HCT116 (cell line): ENCODE results near the gene ZNF367. TPM values are rescaled to one million over a fixed set of nuclear protein-coding genes. Genes with fewer than 3 reads are reported as not detected.

Experiments
- ATAC-seq: fragments of 200-7000 bp; cut with Tn5 transposase; 2 replicates; pipeline ENCODE4 v1.9.1; 2020; ENCODE audit warnings: mild to moderate bottlenecking, moderate library complexity
- BruUV-seq: library from RNA; stranded (reverse); fragments of 400-500 nt; replicated peaks from 2 replicates; lab custom pipeline; 2021; lab: Mats Ljungman, UMichigan
- CTCF ChIA-PET: fragments of 300-600 bp; sonication (Branson Sonifier 250); formaldehyde crosslinking; loops from one replicate; lab custom pipeline; 2021; ENCODE audit warnings: antibody characterized with exemption; lab: Charles Lee
- POLR2A ChIA-PET: fragments of 300-600, 350-600 bp; sonication (Branson Sonifier 250); formaldehyde crosslinking; loops from one replicate; lab custom pipeline; 2021; ENCODE audit warnings: antibody characterized with exemption; lab: Charles Lee
- RAD21 ChIA-PET, 2 experiments: fragments of 300-600 bp; sonication (Branson Sonifier 250); formaldehyde crosslinking; loops; one replicate each; lab custom pipeline; 2023; ENCODE audit warnings: low total read pairs in 2 of 2; ENCODE audit not compliant: uncharacterized antibody in 2 of 2, unreplicated experiment in 2 of 2, low non-redundant PET in 1 of 2; lab: Charles Lee
- DNase-seq: peaks from one replicate; pipeline ENCODE4 v3.0.0-alpha.2; 2010; ENCODE audit warnings: low read depth, low spot score
- H2AFZ ChIP-seq: fragments of 200-600 bp; shearing (Covaris generic), sonication (generic); 2 replicates; pipeline ENCODE4 v1.6.1; 2017; ENCODE audit warnings: low read depth, mixed run types, mixed read lengths, antibody characterized with exemption, low read length; ENCODE audit not compliant: poor library complexity, severe bottlenecking
- H3K27ac ChIP-seq: 2 replicates; pipeline ENCODE4 v1.5.1; 2012; ENCODE audit warnings: low read depth, low read length
- H3K27me3 ChIP-seq: fragments of 200-600 bp; sonication (generic); 2 replicates; pipeline ENCODE4 v1.6.1; 2016; ENCODE audit warnings: mixed run types, low read length, mixed read lengths; ENCODE audit not compliant: insufficient read depth
- H3K36me3 ChIP-seq, 2 experiments: fragments of 200-500 bp in 1 of 2; fragments of 200-600 bp in 1 of 2; sonication (Bioruptor generic) in 1 of 2; sonication (generic) in 1 of 2; 2 replicates each; pipeline versions ENCODE4 v1.5.1 to v1.6.1; 2014 to 2016; ENCODE audit warnings: low read length in 2 of 2, inconsistent platforms in 1 of 2, mixed read lengths in 1 of 2, mixed run types in 1 of 2; ENCODE audit not compliant: insufficient read depth in 2 of 2, control insufficient read depth in 1 of 2
- H3K4me1 ChIP-seq, 2 experiments: fragments of 200-600 bp in 1 of 2; sonication (generic) in 1 of 2; 2 replicates each; pipeline versions ENCODE4 v1.5.1 to v1.6.1; 2012 to 2017; ENCODE audit warnings: low read length in 2 of 2, inconsistent platforms in 1 of 2, mild to moderate bottlenecking in 1 of 2, mixed read lengths in 1 of 2, mixed run types in 1 of 2, moderate library complexity in 1 of 2; ENCODE audit not compliant: insufficient read depth in 2 of 2, control insufficient read depth in 1 of 2
- H3K4me2 ChIP-seq: fragments of 200-600 bp; sonication (generic); 2 replicates; pipeline ENCODE4 v1.6.1; 2017; ENCODE audit warnings: mixed run types, low read length, mixed read lengths
- H3K4me3 ChIP-seq, 2 experiments: fragments of 200-600 bp in 1 of 2; sonication (generic) in 1 of 2; replicated peaks in 1 of 2; 2 replicates each; pipeline ENCODE4 v1.5.1; 2011 to 2016; ENCODE audit warnings: low read length in 2 of 2, control low read depth in 1 of 2, low read depth in 1 of 2, mild to moderate bottlenecking in 1 of 2, mixed read lengths in 1 of 2, mixed run types in 1 of 2
- H3K79me2 ChIP-seq: fragments of 200-600 bp; sonication (generic); 2 replicates; pipeline ENCODE4 v1.6.1; 2017; ENCODE audit warnings: mild to moderate bottlenecking, mixed run types, low read length, moderate library complexity, mixed read lengths; ENCODE audit not compliant: insufficient read depth
- H3K9ac ChIP-seq: fragments of 200-600 bp; sonication (generic); 2 replicates; pipeline ENCODE4 v1.6.1; 2016; ENCODE audit warnings: low read length, mixed read lengths
- H3K9me2 ChIP-seq: fragments of 200-600 bp; sonication (generic), shearing (Covaris generic); 2 replicates; pipeline ENCODE4 v1.6.1; 2017; ENCODE audit warnings: mixed run types, mild to moderate bottlenecking, moderate library complexity; ENCODE audit not compliant: insufficient read depth
- H3K9me3 ChIP-seq, 2 experiments: fragments of 200-500 bp in 1 of 2; fragments of 200-600 bp in 1 of 2; sonication (Bioruptor generic) in 1 of 2; sonication (generic) in 1 of 2; 2 replicates each; pipeline ENCODE4 v1.6.1; 2014 to 2017; ENCODE audit warnings: low read length in 2 of 2, mixed read lengths in 2 of 2, inconsistent platforms in 1 of 2, low read depth in 1 of 2, mild to moderate bottlenecking in 1 of 2, mixed run types in 1 of 2, moderate library complexity in 1 of 2; ENCODE audit not compliant: control insufficient read depth in 1 of 2, insufficient read depth in 1 of 2
- H4K20me1 ChIP-seq: fragments of 200-600 bp; sonication (generic), shearing (Covaris generic); 2 replicates; pipeline ENCODE4 v1.6.1; 2017; ENCODE audit warnings: mixed run types, mild to moderate bottlenecking, moderate library complexity; ENCODE audit not compliant: insufficient read depth
- CBX3 ChIP-seq: IDR thresholded peaks from 2 replicates; pipeline ENCODE4 v1.6.1; 2012; ENCODE audit warnings: low read depth
- CEBPB ChIP-seq: IDR thresholded peaks from 2 replicates; pipeline ENCODE4 v1.6.1; 2012; ENCODE audit warnings: low read depth
- EGR1 ChIP-seq: IDR thresholded peaks from 2 replicates; pipeline ENCODE4 v1.6.1; 2012; ENCODE audit warnings: low read depth
- ELF1 ChIP-seq: IDR thresholded peaks from 2 replicates; pipeline ENCODE4 v1.6.1; 2012; ENCODE audit warnings: low read depth, borderline replicate concordance
- EZH2 ChIP-seq: fragments of 200-600 bp; sonication (generic); IDR thresholded peaks from 2 replicates; pipeline ENCODE4 v1.6.1; 2017; ENCODE audit warnings: antibody characterized with exemption, mixed run types
- EZH2phosphoT487 ChIP-seq: fragments of 200-600 bp; IDR thresholded peaks from 2 replicates; pipeline ENCODE4 v1.6.1; 2018; ENCODE audit warnings: antibody characterized with exemption, borderline replicate concordance
- JUND ChIP-seq: IDR thresholded peaks from 2 replicates; pipeline ENCODE4 v1.6.1; 2012
- POLR2A ChIP-seq: IDR thresholded peaks from 2 replicates; pipeline ENCODE4 v1.7.0; 2011; ENCODE audit warnings: borderline replicate concordance; ENCODE audit not compliant: insufficient read depth, insufficient read length; ENCODE audit errors: extremely low read depth
- POLR2AphosphoS5 ChIP-seq: IDR thresholded peaks from 2 replicates; pipeline ENCODE4 v1.6.1; 2011; ENCODE audit warnings: mild to moderate bottlenecking, low read depth, low read length, moderate library complexity
- RAD21 ChIP-seq: IDR thresholded peaks from 2 replicates; pipeline ENCODE4 v1.6.1; 2012; ENCODE audit warnings: low read depth, mild to moderate bottlenecking
- SIN3A ChIP-seq: IDR thresholded peaks from 2 replicates; pipeline ENCODE4 v1.6.1; 2012; ENCODE audit warnings: low read depth
- SP1 ChIP-seq: IDR thresholded peaks from 2 replicates; pipeline ENCODE4 v1.6.1; 2012; ENCODE audit warnings: low read depth
- SRF ChIP-seq: IDR thresholded peaks from 2 replicates; pipeline ENCODE4 v1.6.1; 2012; ENCODE audit warnings: low read depth
- TCF7L2 ChIP-seq: IDR thresholded peaks from 2 replicates; pipeline ENCODE4 v1.7.0; 2011; ENCODE audit warnings: borderline replicate concordance, inconsistent platforms; ENCODE audit not compliant: insufficient read depth, insufficient read length; ENCODE audit errors: extremely low read depth
- ZFX ChIP-seq: fragments of 450-650 bp; IDR thresholded peaks from 2 replicates; pipeline ENCODE4 v1.6.1; 2017
- ZNF274 ChIP-seq: fragments of 200-500 bp; sonication (Bioruptor generic); IDR thresholded peaks from 2 replicates; pipeline ENCODE4 v1.6.1; 2014; ENCODE audit warnings: mild to moderate bottlenecking, low read depth, low read length, inconsistent platforms
- intact Hi-C: fragments of 100-400 bp; cut with micrococcal nuclease; formaldehyde crosslinking; loops from 2 replicates; pipeline ENCODE4 v1.10.0; 2022
- total RNA-seq: library from RNA; stranded (reverse); gene quantifications from one replicate; pipeline ENCODE4 v1.2.1, GENCODE V29; 2021; ENCODE audit not compliant: unreplicated experiment
- TF ChIP-seq, protein P1 (sequence below), 3 experiments: fragments of 200-600 bp in 1 of 3; sonication (generic) in 1 of 3; IDR thresholded peaks in 2 of 3; conservative IDR thresholded peaks in 1 of 3; 2 replicates each; pipeline ENCODE4 v1.5.1; 2012 to 2017; ENCODE audit warnings: low read depth in 2 of 3, low read length in 2 of 3, antibody characterized with exemption in 1 of 3, borderline replicate concordance in 1 of 3, control low read depth in 1 of 3, mild to moderate bottlenecking in 1 of 3, mixed read lengths in 1 of 3, mixed run types in 1 of 3, moderate library complexity in 1 of 3; ENCODE audit not compliant: insufficient read depth in 1 of 3
- TF ChIP-seq, protein P2 (sequence below): IDR thresholded peaks from 2 replicates; pipeline ENCODE4 v1.6.1; 2012
- TF ChIP-seq, protein P3 (sequence below): IDR thresholded peaks from 2 replicates; pipeline ENCODE4 v1.6.1; 2012; ENCODE audit warnings: low read depth
- TF ChIP-seq, protein P4 (sequence below): IDR thresholded peaks from 2 replicates; pipeline ENCODE4 v1.6.1; 2011; ENCODE audit warnings: mild to moderate bottlenecking, low read length, moderate library complexity; ENCODE audit not compliant: insufficient replicate concordance; ENCODE audit errors: extremely low read depth

ZNF367 gene
- total RNA-seq, 1 experiment from 2014 or later, result 18.1 TPM

DNA sequence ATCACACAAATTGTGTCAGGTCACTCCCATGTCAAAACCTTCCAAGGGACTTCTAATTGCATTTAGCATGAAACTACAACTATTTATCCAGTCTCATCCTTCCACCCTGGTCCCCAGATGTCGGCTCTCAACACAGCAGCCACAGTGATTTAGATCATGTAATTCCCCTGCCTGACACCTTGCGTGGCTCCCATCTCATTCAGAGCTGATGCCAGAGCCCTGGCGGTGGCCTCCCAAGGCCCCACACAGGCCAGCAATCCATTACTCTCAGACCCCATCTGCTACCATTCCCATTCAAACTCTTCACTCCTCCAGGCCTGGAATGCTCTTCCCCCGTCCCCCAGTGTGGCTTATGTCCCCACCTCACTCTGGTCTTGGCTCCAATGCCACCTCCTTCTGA is 37.0 kb downstream of the ZNF367 start:
- H3K79me2 ChIP-seq, result peaks cover 36% of the 10 kb centered on the region
- no peaks in the 10 kb centered on the region for H3K27me3 ChIP-seq
- TF ChIP-seq ZNF274, result no peak
- no peak for TF ChIP-seq ZFX
- no peak for TF ChIP-seq SP1
- no peak for TF ChIP-seq POLR2AphosphoS5
- no peak for TF ChIP-seq CEBPB
- TF ChIP-seq EZH2, result no peak
- no peak for TF ChIP-seq SIN3A
- TF ChIP-seq, protein P1, sequence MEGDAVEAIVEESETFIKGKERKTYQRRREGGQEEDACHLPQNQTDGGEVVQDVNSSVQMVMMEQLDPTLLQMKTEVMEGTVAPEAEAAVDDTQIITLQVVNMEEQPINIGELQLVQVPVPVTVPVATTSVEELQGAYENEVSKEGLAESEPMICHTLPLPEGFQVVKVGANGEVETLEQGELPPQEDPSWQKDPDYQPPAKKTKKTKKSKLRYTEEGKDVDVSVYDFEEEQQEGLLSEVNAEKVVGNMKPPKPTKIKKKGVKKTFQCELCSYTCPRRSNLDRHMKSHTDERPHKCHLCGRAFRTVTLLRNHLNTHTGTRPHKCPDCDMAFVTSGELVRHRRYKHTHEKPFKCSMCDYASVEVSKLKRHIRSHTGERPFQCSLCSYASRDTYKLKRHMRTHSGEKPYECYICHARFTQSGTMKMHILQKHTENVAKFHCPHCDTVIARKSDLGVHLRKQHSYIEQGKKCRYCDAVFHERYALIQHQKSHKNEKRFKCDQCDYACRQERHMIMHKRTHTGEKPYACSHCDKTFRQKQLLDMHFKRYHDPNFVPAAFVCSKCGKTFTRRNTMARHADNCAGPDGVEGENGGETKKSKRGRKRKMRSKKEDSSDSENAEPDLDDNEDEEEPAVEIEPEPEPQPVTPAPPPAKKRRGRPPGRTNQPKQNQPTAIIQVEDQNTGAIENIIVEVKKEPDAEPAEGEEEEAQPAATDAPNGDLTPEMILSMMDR (IDR thresholded peaks at IDR 0.05 in 2 of 3, conservative IDR thresholded peaks at IDR 0.05 in 1 of 3; ENCODE audit: borderline replicate concordance in 1 of 3, insufficient read depth in 1 of 3, low read depth in 2 of 3, low read length in 2 of 3), result no peak
- TF ChIP-seq TCF7L2, result no peak
- no peak for TF ChIP-seq EGR1
- no peak for TF ChIP-seq RAD21
- no peak for TF ChIP-seq ELF1
- no peak for TF ChIP-seq EZH2phosphoT487
- no peak for TF ChIP-seq CBX3
- TF ChIP-seq JUND, result no peak
- TF ChIP-seq, protein P2, sequence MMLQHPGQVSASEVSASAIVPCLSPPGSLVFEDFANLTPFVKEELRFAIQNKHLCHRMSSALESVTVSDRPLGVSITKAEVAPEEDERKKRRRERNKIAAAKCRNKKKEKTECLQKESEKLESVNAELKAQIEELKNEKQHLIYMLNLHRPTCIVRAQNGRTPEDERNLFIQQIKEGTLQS, result no peak
- TF ChIP-seq, protein P3, sequence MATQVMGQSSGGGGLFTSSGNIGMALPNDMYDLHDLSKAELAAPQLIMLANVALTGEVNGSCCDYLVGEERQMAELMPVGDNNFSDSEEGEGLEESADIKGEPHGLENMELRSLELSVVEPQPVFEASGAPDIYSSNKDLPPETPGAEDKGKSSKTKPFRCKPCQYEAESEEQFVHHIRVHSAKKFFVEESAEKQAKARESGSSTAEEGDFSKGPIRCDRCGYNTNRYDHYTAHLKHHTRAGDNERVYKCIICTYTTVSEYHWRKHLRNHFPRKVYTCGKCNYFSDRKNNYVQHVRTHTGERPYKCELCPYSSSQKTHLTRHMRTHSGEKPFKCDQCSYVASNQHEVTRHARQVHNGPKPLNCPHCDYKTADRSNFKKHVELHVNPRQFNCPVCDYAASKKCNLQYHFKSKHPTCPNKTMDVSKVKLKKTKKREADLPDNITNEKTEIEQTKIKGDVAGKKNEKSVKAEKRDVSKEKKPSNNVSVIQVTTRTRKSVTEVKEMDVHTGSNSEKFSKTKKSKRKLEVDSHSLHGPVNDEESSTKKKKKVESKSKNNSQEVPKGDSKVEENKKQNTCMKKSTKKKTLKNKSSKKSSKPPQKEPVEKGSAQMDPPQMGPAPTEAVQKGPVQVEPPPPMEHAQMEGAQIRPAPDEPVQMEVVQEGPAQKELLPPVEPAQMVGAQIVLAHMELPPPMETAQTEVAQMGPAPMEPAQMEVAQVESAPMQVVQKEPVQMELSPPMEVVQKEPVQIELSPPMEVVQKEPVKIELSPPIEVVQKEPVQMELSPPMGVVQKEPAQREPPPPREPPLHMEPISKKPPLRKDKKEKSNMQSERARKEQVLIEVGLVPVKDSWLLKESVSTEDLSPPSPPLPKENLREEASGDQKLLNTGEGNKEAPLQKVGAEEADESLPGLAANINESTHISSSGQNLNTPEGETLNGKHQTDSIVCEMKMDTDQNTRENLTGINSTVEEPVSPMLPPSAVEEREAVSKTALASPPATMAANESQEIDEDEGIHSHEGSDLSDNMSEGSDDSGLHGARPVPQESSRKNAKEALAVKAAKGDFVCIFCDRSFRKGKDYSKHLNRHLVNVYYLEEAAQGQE, result no peak
- no peak for TF ChIP-seq SRF
- TF ChIP-seq, protein P4, sequence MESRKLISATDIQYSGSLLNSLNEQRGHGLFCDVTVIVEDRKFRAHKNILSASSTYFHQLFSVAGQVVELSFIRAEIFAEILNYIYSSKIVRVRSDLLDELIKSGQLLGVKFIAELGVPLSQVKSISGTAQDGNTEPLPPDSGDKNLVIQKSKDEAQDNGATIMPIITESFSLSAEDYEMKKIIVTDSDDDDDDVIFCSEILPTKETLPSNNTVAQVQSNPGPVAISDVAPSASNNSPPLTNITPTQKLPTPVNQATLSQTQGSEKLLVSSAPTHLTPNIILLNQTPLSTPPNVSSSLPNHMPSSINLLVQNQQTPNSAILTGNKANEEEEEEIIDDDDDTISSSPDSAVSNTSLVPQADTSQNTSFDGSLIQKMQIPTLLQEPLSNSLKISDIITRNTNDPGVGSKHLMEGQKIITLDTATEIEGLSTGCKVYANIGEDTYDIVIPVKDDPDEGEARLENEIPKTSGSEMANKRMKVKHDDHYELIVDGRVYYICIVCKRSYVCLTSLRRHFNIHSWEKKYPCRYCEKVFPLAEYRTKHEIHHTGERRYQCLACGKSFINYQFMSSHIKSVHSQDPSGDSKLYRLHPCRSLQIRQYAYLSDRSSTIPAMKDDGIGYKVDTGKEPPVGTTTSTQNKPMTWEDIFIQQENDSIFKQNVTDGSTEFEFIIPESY, result no peak
- no peak for TF ChIP-seq POLR2A
- TF ChIP-seq, all 23 proteins: peak for 0
- no peak overlapping the region for H3K4me3 ChIP-seq
- RAD21 ChIA-PET, result interaction anchor here in 1 of 2 experiments (1.5 kb wide), 1 partner anchor 54 kb away, joined by 4 read pairs; no protein-coding TSS in a partner anchor
- no peaks in the 10 kb centered on the region for H3K9me3 ChIP-seq
- POLR2A ChIA-PET, result interaction anchor here (1.7 kb wide), 1 partner anchor 10 kb away, joined by 3 read pairs; no protein-coding TSS in a partner anchor
- H3K9ac ChIP-seq, result no peak overlapping the region
- H3K4me1 ChIP-seq, result peaks cover 46 to 66% of the 10 kb centered on the region in 2 experiments
- no peak for ATAC-seq
- no peaks in the 10 kb centered on the region for H3K9me2 ChIP-seq
- no TSS peak for BruUV-seq
- no peak overlapping the region for H3K27ac ChIP-seq
- H3K4me2 ChIP-seq, result no peak overlapping the region
- CTCF ChIA-PET, result no interaction called here
- H3K36me3 ChIP-seq, result no peaks in the 10 kb centered on the region
- no peaks in the 10 kb centered on the region for H4K20me1 ChIP-seq
- intact Hi-C loops, result loop anchor here (5.0 kb wide), 1 partner anchor 39 kb away; no protein-coding TSS in a partner anchor
- no peak for DNase-seq
- no peak overlapping the region for H2AFZ ChIP-seq
